HG02588 (cell line): Measurements from ENCODE around the gene CCDC148.
"Not testable (repeated sequence)": the region's sequence is repeated elsewhere in the genome, so short reads cannot be mapped to it uniquely, and the experiment has no call there.

Experiments used
- ATAC-seq: cut with Tn5 transposase; IDR thresholded peaks from one replicate; pipeline ENCODE4 v1.9.1; 2021; ENCODE audit warnings: mild to moderate bottlenecking, moderate library complexity; ENCODE audit not compliant: unreplicated experiment

The CCDC148 gene

GRCh38 chr2:158366342-158366741 is 90.2 kb downstream of the CCDC148 start:
- no peak for ATAC-seq

- ATAC-seq: peak; percentile 68
Measured at GRCh38 chr2:158359846-158360245, 96.7 kb downstream of the CCDC148 start.

GRCh38 chr2:158357699-158358098 is 98.9 kb downstream of the CCDC148 start:
- ATAC-seq: no peak

- no peak for ATAC-seq
Measured at GRCh38 chr2:158357122-158357521, 99.4 kb downstream of the CCDC148 start.

- ATAC-seq: not testable (repeated sequence)
Measured at GRCh38 chr2:158351466-158351816, 105.1 kb downstream of the CCDC148 start.

GRCh38 chr2:158350751-158351465 is 105.6 kb downstream of the CCDC148 start:
- not testable (repeated sequence) for ATAC-seq

GRCh38 chr2:158346032-158346431 is 110.5 kb downstream of the CCDC148 start:
- no peak for ATAC-seq

GRCh38 chr2:158339513-158339912 is 117.0 kb downstream of the CCDC148 start:
- no peak for ATAC-seq

- no peak for ATAC-seq
Measured at GRCh38 chr2:158337018-158337417, 119.5 kb downstream of the CCDC148 start.

- ATAC-seq: not testable (repeated sequence)
Measured at GRCh38 chr2:158331799-158332198, 124.8 kb downstream of the CCDC148 start.

- ATAC-seq: no peak
Measured at GRCh38 chr2:158325782-158326340, 130.7 kb downstream of the CCDC148 start.

- no peak for ATAC-seq
Measured at GRCh38 chr2:158325031-158325781, 131.3 kb downstream of the CCDC148 start.

GRCh38 chr2:158323381-158323780 is 133.2 kb downstream of the CCDC148 start:
- no peak for ATAC-seq

GRCh38 chr2:158321264-158321663 is 135.3 kb downstream of the CCDC148 start:
- ATAC-seq: no peak

GRCh38 chr2:158319269-158319668 is 137.3 kb downstream of the CCDC148 start:
- ATAC-seq: no peak

- peak; percentile 61 for ATAC-seq
Measured at GRCh38 chr2:158317642-158318041, 138.9 kb downstream of the CCDC148 start.

GRCh38 chr2:158315803-158316414 is 140.6 kb downstream of the CCDC148 start:
- peak; percentile 48 for ATAC-seq

GRCh38 chr2:158315000-158315399 is 141.6 kb downstream of the CCDC148 start:
- ATAC-seq: no peak

GRCh38 chr2:158313734-158314133 is 142.8 kb downstream of the CCDC148 start:
- no peak for ATAC-seq

GRCh38 chr2:158312981-158313380 is 143.6 kb downstream of the CCDC148 start:
- ATAC-seq: no peak

- not testable (repeated sequence) for ATAC-seq
Measured at GRCh38 chr2:158310407-158310806, 146.1 kb downstream of the CCDC148 start.

- ATAC-seq: no peak
Measured at GRCh38 chr2:158305501-158305900, 151.1 kb downstream of the CCDC148 start.
